Superior temporal gyrus (tissue), 1 donor: ENCODE measurements around the gene ATG4C.
"Not testable (repeated sequence)": the region's sequence is repeated elsewhere in the genome, so short reads cannot be mapped to it uniquely, and the experiment has no call there.

ENCODE experiments used
- DNase-seq: peaks from one replicate; pipeline ENCODE4 v3.0.0-alpha.2; 2016; ENCODE audit errors: extremely low spot score

Gene ATG4C

GRCh38 chr1:62783736-62784508 is at the start of gene ATG4C:
TSS of gene ATG4C (plus strand) at chr1:62784132. CDS start at chr1:62803787, 19,655 bp downstream.
- peak; percentile 99 for DNase-seq

DNA sequence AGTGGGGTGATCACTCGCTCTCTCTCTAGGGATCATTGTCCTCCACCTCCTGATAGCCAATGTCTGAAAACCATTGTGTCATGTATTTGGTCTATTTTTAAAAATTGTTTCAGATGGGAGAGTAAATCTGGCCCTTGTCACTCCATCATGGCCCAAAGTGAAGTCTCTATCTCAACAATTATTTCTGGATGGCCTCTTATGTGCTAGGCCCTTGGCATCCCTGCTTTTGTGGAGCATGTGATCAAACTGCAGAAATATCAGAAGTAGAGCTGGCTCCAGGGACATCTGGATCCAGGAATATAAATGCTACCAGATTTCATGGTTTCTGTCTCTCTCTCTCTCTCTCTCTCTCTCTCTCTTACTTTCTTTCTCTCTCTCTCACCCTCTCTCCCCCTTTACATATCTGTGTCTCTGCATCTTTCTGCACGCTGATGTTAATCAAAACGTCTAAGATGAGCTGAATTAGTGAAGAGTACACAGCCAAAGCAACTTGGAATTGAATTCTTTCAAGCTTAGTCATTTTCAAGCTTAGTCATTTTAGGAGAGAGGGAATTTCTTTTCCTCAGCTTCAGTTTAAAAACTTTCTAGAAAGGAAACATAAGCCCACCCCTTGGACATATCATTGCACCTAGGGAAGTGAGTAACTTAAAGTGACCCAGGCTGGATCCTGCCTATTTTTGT is 48.3 kb upstream of the ATG4C start:
- no peak for DNase-seq

DNA sequence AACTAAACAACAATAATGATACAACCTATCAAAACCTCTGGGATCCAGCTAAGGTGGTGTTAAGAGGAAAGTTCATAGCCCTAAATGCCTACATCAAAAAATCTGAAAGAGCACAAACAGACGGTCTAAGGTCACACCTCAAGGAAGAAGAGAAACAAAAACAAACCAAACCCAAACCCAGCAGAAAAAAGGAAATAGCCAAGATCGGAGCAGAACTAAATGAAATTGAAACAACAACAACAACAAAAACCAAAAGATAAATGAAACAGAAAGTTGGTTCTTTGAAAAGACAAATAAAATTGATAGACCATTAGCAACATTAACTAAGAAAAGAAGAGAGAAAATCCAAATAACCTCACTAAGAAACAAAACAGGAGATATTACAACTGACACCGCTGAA is 43.2 kb upstream of the ATG4C start:
- not testable (repeated sequence) for DNase-seq

DNA sequence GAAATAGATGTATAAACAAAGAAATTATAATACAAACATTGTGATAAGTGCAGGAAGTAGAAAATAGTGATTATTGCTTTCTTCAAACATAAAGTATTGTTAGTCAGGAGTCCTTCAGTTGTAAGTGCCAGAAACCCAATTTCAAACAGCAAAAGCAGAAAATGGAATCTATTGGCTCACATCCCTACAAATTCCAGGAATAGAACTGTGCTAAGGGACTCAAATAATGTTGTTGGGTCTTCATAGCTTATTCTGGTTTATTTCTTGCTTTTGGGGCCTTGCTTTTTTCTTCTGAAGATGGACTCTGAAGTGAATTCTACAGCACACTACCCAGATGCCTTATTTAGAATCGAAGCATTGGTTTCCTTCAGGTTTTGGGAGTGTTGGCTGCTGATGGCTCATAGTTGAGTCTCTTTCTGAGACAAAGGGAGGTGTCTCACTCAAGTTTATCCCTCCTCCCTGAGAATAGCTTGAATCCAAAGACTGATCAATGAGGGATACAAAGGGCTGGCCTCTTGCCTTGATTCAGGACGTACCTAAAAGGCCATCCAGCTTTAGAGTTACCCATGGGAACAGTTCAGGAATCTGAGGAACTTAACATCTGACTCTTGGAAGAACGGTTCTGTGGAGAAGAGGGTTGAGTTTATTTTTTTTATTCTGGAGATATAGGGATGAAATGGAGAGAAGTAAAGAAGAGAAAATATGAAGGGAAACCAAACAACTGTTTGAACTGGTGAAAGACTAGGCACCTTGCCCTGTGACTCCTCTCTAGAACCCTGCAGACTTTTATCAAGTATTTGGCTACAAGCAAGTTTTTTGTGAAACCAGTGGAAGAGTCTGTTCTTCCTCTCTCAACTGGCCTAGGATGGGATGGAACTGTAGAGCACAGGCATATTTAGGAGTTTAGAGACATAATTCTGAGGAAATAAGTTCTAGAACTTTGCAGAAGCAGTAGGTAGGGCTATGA is 39.0 kb upstream of the ATG4C start:
- no peak for DNase-seq

DNA sequence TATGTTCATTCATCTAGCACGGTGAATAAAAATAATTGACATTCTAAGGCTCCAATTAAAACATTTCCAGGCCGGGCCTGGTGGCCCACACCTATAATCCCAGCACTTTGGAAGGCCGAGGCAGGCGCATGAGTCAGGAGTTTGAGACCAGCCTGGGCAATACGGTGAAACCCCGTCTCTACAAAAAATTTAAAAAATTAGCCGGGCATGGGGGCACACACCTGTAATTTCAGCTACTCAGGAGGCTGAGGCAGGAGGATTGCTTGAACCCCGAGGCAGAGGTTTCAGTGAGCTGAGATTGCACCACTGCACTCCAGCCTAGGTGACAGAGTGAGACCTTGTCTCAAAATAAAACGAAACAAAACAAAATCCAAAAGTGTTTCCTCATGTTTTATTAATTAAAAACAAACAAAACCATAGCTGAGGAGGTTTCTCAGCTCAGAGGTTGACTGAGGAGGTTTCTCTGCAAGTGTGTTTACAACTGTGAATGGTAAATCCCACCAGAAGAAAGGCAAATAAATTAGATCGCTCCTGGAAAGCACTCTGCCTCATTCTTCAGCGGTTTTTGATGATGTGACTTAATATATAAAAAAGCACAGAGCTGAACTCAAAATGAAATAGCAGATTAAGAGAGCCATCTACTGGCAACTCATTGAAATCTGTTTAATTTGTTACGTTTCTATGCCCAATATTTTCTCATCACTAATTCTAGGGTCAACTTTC is 37.7 kb upstream of the ATG4C start:
- DNase-seq: peak; percentile 85

DNA sequence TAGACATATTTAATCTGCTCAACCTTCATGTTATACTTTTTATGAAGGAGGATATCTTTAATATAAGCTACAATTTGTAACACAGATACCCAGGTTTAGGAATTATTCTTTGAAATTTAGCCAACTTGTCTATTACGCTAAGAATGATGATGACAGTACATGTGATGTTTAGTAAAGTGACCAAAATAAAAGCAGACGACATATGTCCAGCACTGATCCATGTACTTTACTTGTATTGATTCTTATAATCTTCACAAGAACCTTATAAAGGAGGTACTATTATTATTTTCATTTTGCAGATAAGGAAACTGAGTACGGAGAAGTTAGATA is 37.2 kb upstream of the ATG4C start:
- DNase-seq: no peak

GRCh38 chr1:62753031-62753965 is 30.6 kb upstream of the ATG4C start:
- DNase-seq: no peak

- DNase-seq: not testable (repeated sequence)
Measured at GRCh38 chr1:62754938-62755337, 29.0 kb upstream of the ATG4C start.

- not testable (repeated sequence) for DNase-seq
Measured at GRCh38 chr1:62756255-62756884, 27.6 kb upstream of the ATG4C start.

DNA sequence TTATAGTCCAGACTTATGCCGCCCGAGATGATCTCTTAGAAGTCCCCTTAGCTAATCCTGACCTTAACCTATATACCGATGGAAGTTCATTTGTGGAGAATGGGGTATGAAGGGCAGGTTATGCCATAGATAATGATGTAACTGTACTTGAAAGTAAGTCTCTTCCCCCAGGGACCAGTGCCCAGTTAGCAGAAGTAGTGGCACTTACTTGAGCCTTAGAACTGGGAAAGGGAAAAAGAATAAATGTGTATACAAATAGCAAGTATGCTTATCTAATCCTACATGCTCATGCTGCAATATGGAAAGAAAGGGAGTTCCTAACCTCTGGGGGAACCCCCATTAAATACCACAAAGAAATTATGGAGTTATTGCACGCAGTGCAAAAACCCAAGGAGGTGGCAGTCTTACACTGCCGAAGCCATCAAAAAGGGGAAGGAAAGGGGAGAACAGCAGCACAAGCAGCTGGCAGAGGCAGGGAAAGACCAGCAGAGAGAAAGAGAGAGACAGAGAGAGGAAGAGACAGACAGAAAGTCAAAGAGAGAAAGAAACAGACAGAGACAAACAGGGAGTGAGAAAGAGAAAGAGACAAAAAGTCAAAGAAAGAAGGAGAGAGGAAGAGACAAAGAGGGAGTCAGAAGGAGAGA is 24.6 kb upstream of the ATG4C start:
- not testable (repeated sequence) for DNase-seq

DNA sequence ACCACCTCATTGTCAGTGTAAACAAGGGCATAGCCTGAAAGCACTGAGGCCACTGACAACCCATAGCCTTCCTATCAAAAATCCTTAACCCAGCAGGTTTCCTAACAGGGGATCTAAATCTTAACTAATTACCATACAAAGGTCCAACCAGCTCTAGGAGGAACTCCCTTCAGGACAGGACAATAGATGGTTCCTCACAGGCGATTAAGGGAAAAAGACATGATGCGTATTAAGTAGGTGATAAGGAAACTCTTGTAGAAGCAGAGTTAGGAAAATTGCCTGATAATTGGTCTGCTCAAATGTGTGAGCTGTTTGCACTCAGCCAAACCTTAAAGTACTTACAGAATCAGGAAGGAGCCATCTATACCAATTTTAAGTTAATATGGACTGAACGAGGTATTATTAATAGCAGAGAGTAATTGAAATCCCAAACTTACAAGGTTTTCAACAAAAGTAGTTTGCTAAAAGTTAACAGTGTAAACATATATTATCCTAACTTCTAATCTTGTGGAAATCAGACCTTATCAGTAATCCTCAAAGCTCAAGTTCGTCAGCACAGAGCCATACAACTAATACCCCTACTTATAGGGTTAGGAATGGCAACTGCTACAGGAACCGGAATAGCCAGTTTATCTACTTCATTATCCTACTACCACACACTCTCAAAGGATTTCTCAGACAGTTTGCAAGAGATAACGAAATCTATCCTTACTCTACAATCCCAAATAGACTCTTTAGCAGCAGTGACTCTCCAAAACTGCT is 23.7 kb upstream of the ATG4C start:
- not testable (repeated sequence) for DNase-seq

DNA sequence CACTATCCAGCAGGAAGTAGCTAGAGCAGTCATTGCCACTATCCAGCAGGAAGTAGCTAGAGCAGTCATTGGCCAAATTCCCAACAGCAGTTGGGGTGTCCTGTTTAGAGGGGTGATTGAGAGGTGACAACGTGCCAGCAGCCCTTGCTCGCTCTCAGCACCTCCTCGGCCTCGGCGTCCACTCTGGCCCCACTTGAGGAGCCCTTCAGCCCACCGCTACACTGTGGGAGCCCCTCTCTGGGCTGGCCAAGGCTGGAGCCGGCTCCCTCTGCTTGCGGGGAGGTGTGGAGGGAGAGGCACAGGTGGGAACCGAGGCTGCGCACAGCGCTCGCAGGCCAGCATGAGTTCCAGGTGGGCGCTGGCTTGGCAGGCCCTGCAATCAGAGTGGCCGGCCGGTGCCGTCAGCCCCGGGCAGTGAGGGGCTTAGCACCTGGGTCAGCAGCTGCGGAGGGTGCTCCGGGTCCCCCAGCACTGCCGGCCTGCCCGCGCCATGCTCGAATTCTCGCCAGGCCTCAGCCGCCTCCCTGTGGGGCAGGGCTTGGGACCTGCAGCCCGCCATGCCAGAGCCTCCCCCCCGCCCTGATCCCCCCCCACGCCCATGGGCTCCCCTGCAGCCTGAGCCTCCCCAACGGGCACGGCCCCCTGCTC is 22.6 kb upstream of the ATG4C start:
- not testable (repeated sequence) for DNase-seq

DNA sequence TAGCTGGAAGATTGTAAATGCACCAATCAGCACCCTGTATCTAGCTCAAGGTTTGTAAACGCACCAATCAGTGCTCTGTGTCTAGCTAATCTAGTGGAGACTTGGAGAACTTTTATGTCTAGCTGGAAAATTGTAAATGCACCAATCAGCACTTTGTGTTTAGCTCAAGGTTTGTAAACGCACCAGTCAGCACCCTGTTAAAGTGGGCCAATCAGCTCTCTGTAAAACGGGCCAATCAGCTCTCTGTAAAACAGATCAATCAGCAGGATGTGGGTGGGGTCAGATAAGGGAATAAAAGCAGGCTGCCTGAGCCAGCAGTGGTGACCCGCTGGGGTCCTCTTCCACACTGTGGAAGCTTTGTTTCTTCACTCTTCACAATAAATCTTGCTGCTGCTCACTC is 21.9 kb upstream of the ATG4C start:
- DNase-seq: not testable (repeated sequence)

DNA sequence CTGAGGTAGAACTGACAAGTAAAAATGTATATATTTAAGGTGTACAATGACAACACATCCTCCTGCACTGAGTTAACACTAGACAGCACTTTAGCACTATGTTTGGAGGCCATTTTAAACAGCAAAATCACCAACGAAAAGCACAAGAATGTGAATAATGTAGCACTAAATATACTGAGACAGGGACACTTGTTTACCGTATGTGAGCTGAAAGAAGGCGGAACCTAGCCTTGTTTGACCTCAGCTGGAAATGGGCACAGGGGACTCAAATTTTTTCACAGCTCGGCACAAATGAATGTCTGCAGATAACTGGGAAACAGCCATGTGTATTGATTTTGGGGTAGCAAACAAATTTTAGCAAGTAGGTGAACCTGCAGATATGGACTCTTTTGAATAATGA is 18.0 kb upstream of the ATG4C start:
- no peak for DNase-seq

- not testable (repeated sequence) for DNase-seq
Measured at GRCh38 chr1:62768551-62768950, 15.4 kb upstream of the ATG4C start.

DNA sequence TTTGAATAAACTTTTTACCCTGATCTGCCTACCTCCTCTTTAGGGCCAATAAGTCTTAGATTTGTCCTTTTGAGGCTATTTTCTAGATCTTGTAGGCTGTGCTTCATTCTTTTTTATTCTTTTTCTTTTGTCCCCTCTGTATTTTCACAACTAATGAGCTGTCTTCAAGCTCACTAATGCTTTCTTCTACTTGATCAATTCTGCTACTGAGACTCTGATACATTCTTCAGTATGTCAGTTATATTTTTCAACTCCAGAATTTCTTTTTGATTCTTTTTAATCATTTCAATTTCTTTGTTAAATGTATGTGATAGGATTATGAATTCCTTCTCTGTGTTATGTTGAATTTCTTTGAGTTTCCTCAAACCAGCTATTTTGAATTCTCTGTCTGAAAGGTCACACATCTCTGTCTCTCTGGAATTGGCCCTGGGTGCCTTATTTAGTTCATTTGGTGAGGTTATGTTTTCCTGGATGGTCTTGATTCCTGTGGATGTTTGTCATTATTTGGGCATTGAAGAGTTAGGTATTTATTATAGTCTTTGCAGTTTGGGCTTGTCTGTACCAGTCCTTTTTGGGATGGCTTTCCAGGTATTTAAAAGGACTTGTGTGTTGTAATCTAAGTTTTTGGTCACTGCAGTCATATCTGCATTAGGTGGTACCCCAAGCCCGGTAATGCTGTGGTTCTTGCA is 11.2 kb upstream of the ATG4C start:
- no peak for DNase-seq

GRCh38 chr1:62774006-62774405 is 9.9 kb upstream of the ATG4C start:
- no peak for DNase-seq
